ENCODE measurements around the gene UGT2B28. TPM values are rescaled to one million over a fixed set of nuclear protein-coding genes. Genes with fewer than 3 reads are reported as not detected.
"Not testable (repeated sequence)": the region's sequence is repeated elsewhere in the genome, so short reads cannot be mapped to it uniquely, and the experiment has no call there.

Gene UGT2B28
- total and polyA plus RNA-seq, 2 of the 8 experiments (the other 6 are each of a cell fraction or from before 2014, with no cell fraction given), result not detected

GRCh38 chr4:69343114-69343513, 62.8 kb downstream of the UGT2B28 start:
- H3K79me2 ChIP-seq (ENCODE audit: control insufficient read depth in 1 of 2, insufficient read depth in 2 of 2, low read length in 2 of 2); FAIRE-seq; H2AK5ac ChIP-seq (ENCODE audit: low read depth, low read length); H4K8ac ChIP-seq (ENCODE audit: extremely low read depth, insufficient read depth, low read length); H3K4me1 ChIP-seq (replicated peaks in 1 of 4; ENCODE audit: control insufficient read depth in 3 of 4, insufficient read depth in 4 of 4, low read length in 3 of 4); H4K20me1 ChIP-seq (replicated peaks in 1 of 2; ENCODE audit: control insufficient read depth in 1 of 2, insufficient read depth in 2 of 2, low read length in 2 of 2); H3K23me2 ChIP-seq (ENCODE audit: low read depth, low read length); H3K27ac ChIP-seq (ENCODE audit: low read depth, low read length); H3K9me3 ChIP-seq (ENCODE audit: insufficient read depth in 2 of 2, low read depth in 1 of 2, low read length in 1 of 2); H3K4me2 ChIP-seq (ENCODE audit: insufficient read depth in 1 of 2, low read depth in 2 of 2, low read length in 2 of 2); H3K79me1 ChIP-seq (ENCODE audit: low read depth, low read length); CTCF ChIA-PET (ENCODE audit: partially characterized antibody); H3K36me3 ChIP-seq (ENCODE audit: control insufficient read depth in 2 of 4, insufficient read depth in 4 of 4, low read length in 3 of 4); H3K23ac ChIP-seq (ENCODE audit: insufficient read length); H3K27me3 ChIP-seq (replicated peaks in 1 of 4; ENCODE audit: control insufficient read depth in 3 of 4, extremely low read depth in 1 of 4, insufficient read depth in 3 of 4, low read length in 3 of 4); H2BK120ac ChIP-seq (replicated peaks; ENCODE audit: low read depth, low read length); H2BK15ac ChIP-seq (ENCODE audit: low read length); H3K4ac ChIP-seq (replicated peaks; ENCODE audit: insufficient read length, low read depth, low read length); H4K5ac ChIP-seq (ENCODE audit: insufficient read length, low read depth, low read length); H2AFZ ChIP-seq (ENCODE audit: low read length); H4K91ac ChIP-seq (replicated peaks; ENCODE audit: insufficient read length, low read length); H2BK12ac ChIP-seq (ENCODE audit: low read depth, low read length); H3K9ac ChIP-seq (replicated peaks in 1 of 4; ENCODE audit: extremely low read depth in 1 of 4, low read depth in 3 of 4, low read length in 3 of 4); H3K4me3 ChIP-seq (ENCODE audit: extremely low read depth in 1 of 4, insufficient read depth in 2 of 4, low read depth in 3 of 4, low read length in 4 of 4); H2BK20ac ChIP-seq (ENCODE audit: low read length); H2BK5ac ChIP-seq (ENCODE audit: low read depth, low read length); H3K18ac ChIP-seq (ENCODE audit: extremely low read depth, low read length); POLR2A ChIA-PET (ENCODE audit: partially characterized antibody); H3K56ac ChIP-seq (replicated peaks; ENCODE audit: insufficient read length, low read depth, low read length); H3K14ac ChIP-seq (ENCODE audit: insufficient read length); DNase-seq (ENCODE audit: low read depth in 1 of 2, low spot score in 2 of 2): not testable (repeated sequence)
- 100% methylated on average over 2 of the region's 2 CpGs; no CpG with 5 or more reads in 1 of the 2 experiments for WGBS, 2 experiments (ENCODE audit: extremely low coverage in 1 of 2, insufficient coverage in 1 of 2, insufficient read length in 1 of 2, insufficient replicate concordance in 2 of 2, low coverage in 1 of 2, low lambda C conversion rate in 2 of 2, missing lambda C conversion rate in 1 of 2)
